ENCODE data around the gene PLCD3.

The PLCD3 gene

DNA sequence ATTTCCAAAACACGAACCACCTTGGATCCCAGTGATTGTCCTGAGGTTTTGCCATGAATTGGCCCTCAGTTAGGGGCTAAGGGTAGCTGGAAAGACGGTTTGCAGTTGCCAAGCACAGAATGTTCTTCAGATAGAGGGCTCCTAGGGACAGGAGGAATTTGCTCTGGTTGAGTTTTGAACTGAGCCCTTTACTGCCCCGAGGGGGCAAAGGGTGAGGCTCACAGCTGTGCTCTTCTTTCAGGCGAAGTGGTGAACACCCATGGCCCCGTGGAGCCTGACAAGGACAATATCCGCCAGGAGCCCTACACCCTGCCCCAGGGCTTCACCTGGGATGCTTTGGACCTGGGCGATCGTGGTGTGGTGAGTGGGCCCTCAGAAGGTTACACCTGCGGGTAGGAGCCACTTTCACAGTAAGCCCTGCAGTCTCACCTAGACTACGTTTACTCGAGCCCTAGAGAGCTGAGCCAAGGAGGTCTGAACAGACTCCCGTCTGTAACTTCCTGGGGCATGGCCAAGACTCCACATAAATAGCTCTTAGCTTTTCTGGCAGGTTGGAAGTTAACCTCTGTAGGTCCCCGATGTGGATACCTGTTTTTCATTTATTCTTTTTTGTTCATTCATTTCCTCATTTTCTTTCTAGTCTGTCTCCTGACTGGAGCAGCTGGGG, 38.7 kb downstream of the PLCD3 start:
- H3K27ac Mint-ChIP-seq (ENCODE audit: low read depth), result no peak overlapping the region
- peaks cover 6% of the 10 kb centered on the region for H3K4me1 Mint-ChIP-seq
- H3K27me3 Mint-ChIP-seq, result no peaks in the 10 kb centered on the region
- H3K9me3 Mint-ChIP-seq, result no peaks in the 10 kb centered on the region
- DNase-seq (ENCODE audit: low spot score in 2 of 2), result no peak
- ATAC-seq (replicated peaks; ENCODE audit: extremely low read depth, poor library complexity, severe bottlenecking), result no peak
- peaks cover 49% of the 10 kb centered on the region for H3K36me3 Mint-ChIP-seq (ENCODE audit: insufficient read depth)
- H3K4me3 Mint-ChIP-seq, result no peak overlapping the region

DNA sequence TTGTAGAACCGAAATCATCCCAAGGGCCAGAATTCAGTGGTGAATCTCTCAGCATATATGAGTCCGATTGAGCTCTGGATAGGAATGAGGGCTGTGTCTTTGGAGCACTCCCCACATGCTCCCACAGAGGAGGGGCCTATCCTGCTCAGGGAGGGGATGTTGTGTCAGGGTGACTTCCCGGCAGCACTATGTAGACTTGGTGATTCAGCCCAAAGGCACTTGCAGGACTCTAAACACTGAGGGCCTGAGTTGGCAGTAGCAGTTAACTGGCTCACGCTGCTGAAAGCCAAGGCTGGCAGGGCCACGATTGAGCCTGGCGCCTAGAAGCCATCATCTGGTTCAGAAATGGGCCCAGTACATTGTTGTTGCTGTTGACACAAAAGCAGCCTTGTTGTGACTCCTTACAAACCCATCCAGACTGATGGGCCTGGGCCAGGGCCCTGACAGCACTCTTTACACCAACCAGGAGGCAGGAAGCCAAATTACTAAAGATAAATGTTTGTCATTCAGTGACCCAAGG, 39.3 kb downstream of the PLCD3 start:
- no peak overlapping the region for H3K4me3 Mint-ChIP-seq
- no peak for DNase-seq (ENCODE audit: low spot score in 2 of 2)
- peaks cover 6% of the 10 kb centered on the region for H3K4me1 Mint-ChIP-seq
- no peaks in the 10 kb centered on the region for H3K27me3 Mint-ChIP-seq
- no peaks in the 10 kb centered on the region for H3K9me3 Mint-ChIP-seq
- peaks cover 54% of the 10 kb centered on the region for H3K36me3 Mint-ChIP-seq (ENCODE audit: insufficient read depth)
- no peak overlapping the region for H3K27ac Mint-ChIP-seq (ENCODE audit: low read depth)
- no peak for ATAC-seq (replicated peaks; ENCODE audit: extremely low read depth, poor library complexity, severe bottlenecking)

DNA sequence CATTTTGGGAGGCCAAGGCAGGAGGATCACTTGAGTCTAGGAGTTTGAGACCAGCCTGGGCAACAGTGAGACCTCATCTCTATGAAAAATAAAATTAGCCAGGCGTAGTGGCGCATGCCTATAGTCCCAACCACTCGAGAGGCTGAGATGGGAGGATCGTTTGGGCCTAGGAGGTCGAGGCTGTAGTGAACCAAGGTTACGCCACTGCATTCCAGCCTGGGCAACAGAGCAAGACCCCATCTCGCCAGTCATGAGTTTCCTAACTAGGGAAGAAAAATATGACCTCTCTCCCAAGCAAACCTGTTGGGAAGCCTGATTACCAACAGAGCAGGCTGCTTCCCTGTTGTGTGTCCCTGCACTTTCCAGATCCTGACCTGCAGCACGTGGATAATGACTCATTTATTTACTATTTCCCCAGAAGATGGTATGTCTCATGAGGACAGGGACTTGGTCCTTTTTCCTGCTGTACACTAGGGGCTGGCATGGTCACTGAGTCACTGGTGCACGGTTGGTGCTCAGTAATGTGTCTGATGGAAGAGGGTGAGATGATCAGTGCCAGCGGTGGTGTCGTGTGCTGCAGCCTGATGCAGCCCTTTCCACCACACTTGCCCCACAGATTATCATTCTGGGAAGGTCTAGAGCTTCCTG, 40.4 kb downstream of the PLCD3 start:
- H3K4me1 Mint-ChIP-seq, result peaks cover 6% of the 10 kb centered on the region
- ATAC-seq (replicated peaks; ENCODE audit: extremely low read depth, poor library complexity, severe bottlenecking), result no peak
- peaks cover 62% of the 10 kb centered on the region for H3K36me3 Mint-ChIP-seq (ENCODE audit: insufficient read depth)
- no peak overlapping the region for H3K4me3 Mint-ChIP-seq
- no peaks in the 10 kb centered on the region for H3K27me3 Mint-ChIP-seq
- no peaks in the 10 kb centered on the region for H3K9me3 Mint-ChIP-seq
- H3K27ac Mint-ChIP-seq (ENCODE audit: low read depth), result no peak overlapping the region
- no peak for DNase-seq (ENCODE audit: low spot score in 2 of 2)

DNA sequence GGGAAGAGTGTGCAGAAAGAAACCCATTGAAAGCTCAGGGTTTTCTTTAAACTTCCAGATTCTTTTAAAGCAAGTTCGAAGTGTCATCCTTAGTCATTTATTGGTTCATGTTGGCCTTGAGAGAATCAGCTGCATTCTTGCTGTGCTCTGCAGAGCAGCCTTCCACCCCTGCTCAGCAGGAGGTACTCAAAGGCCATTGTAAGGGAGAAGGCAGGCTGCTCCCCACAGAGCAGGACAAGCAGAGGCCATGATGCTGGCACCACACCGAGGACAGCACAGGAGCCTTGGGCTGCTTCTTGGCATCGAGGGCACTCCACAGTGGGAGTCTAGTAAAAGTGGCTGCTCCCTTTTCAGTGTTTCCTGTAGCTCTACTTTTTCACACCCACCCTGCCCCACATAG, 41.6 kb downstream of the PLCD3 start:
- peaks cover 61% of the 10 kb centered on the region for H3K36me3 Mint-ChIP-seq (ENCODE audit: insufficient read depth)
- ATAC-seq (replicated peaks; ENCODE audit: extremely low read depth, poor library complexity, severe bottlenecking), result no peak
- H3K9me3 Mint-ChIP-seq, result no peaks in the 10 kb centered on the region
- no peaks in the 10 kb centered on the region for H3K4me1 Mint-ChIP-seq
- no peak overlapping the region for H3K27ac Mint-ChIP-seq (ENCODE audit: low read depth)
- H3K27me3 Mint-ChIP-seq, result no peaks in the 10 kb centered on the region
- DNase-seq (ENCODE audit: low spot score in 2 of 2), result no peak
- no peak overlapping the region for H3K4me3 Mint-ChIP-seq

DNA sequence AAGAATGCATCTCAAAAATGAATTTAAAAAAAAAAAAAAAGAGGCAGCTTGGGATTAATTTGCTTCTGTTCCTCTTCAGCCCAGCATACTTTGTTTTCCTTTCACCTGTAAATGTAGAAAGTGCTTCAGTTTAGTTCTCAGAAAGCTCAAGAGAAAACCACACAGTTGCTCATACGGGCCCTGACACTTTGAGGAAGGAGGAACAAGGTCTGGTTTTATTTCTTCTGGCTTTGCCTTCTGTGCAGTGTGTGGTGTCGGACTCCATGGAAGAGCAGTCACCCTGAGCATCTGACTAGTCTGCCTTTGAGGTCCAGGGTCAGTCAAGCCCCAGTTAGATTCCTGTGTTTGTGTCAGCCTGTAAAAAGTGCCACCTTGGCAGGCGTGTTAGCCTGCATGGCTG, 43.6 kb downstream of the PLCD3 start:
- Mint-ChIP-seq H3K27ac (ENCODE audit: low read depth) (no peak overlapping the region), H3K9me3 (no peaks in the 10 kb centered on the region), H3K27me3 (no peaks in the 10 kb centered on the region), H3K4me3 (no peak overlapping the region), H3K4me1 (no peaks in the 10 kb centered on the region), H3K36me3 (ENCODE audit: insufficient read depth) (peaks cover 63% of the 10 kb centered on the region)
- DNase-seq (ENCODE audit: low spot score in 2 of 2), result no peak
- ATAC-seq (replicated peaks; ENCODE audit: extremely low read depth, poor library complexity, severe bottlenecking), result no peak

DNA sequence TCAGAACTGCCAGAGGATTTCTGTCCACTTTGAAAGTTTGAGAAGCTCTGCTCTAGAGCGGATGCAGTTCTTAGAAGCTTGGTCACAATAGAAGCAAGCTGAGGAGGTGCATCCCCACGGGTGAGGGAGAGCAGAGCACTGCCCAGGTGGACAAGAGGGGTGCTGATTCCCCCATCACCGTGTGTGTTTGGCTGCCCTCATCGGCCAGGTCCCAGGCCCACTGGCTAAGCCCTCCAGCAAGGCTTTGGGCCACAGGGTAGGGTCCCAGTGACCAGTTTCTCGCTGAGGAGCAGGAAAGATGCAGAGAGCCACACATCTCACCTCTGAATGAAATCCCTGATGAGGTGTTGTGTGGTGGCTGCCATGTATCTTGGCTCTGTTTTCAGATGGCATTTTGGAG, 44.3 kb downstream of the PLCD3 start:
- no peaks in the 10 kb centered on the region for H3K9me3 Mint-ChIP-seq
- no peak for ATAC-seq (replicated peaks; ENCODE audit: extremely low read depth, poor library complexity, severe bottlenecking)
- peaks cover 61% of the 10 kb centered on the region for H3K36me3 Mint-ChIP-seq (ENCODE audit: insufficient read depth)
- no peak for DNase-seq (ENCODE audit: low spot score in 2 of 2)
- H3K4me3 Mint-ChIP-seq, result no peak overlapping the region
- H3K4me1 Mint-ChIP-seq, result no peaks in the 10 kb centered on the region
- no peaks in the 10 kb centered on the region for H3K27me3 Mint-ChIP-seq
- H3K27ac Mint-ChIP-seq (ENCODE audit: low read depth), result no peak overlapping the region

DNA sequence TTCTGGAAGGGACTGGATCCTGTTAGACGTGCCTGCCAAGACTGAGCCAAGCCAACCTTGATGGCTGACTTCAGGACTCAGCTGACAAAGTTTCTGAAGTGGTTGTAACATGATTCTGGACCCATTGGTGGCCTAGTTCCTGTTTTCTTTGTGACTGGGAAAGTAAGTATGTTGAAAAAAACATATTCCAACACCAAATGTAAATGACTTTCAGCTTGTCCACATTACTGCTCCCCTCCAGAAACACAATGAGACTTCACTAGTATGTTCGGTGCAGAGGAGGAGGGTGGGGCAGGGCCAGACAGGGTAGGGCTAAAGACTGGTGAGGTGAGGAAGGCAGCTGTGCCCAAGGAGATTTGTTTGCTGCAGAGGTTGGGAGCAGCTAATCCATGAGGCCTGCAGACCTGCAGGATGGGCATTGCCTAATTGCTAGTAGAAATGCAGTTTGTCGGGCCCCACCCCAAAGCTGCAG, 44.8 kb downstream of the PLCD3 start:
- Mint-ChIP-seq H3K4me1 (no peaks in the 10 kb centered on the region), H3K36me3 (ENCODE audit: insufficient read depth) (peaks cover 64% of the 10 kb centered on the region), H3K9me3 (no peaks in the 10 kb centered on the region), H3K27me3 (no peaks in the 10 kb centered on the region), H3K27ac (ENCODE audit: low read depth) (no peak overlapping the region), H3K4me3 (no peak overlapping the region)
- ATAC-seq (replicated peaks; ENCODE audit: extremely low read depth, poor library complexity, severe bottlenecking) (no peak), DNase-seq (ENCODE audit: low spot score in 2 of 2) (no peak)

DNA sequence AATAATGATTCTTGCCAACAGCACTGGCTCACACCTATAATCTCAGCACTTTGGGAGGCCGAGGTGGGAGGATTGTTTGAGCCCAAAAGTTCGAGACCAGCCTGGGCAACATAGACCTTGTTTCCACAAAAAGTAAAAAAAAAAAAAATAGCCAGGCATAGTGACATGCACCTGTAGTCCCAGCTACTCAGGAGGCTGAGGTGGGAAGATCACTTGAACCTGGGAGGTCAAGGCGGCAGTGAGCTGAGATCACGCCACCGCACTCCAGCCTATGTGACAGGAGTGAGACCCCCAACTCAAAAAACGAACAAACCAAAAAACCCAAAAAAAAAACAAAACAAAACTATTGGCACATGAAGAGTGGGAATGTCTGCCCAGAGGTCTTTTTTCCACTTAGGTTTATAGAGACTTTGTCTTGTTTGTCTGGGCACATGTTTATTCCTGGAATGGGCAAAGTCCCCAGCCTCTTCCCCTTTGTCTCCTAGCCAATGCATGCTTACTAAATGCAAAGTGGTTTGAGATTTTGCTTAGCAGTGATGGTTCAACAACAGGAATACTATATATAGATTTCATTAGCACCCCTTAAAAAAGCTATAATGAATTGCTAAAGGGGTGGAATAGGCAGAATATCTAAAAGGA, 45.3 kb downstream of the PLCD3 start:
- DNase-seq (ENCODE audit: low spot score in 2 of 2), result no peak
- Mint-ChIP-seq H3K27me3 (no peaks in the 10 kb centered on the region), H3K27ac (ENCODE audit: low read depth) (no peak overlapping the region), H3K4me1 (no peaks in the 10 kb centered on the region), H3K36me3 (ENCODE audit: insufficient read depth) (peaks cover 64% of the 10 kb centered on the region), H3K9me3 (no peaks in the 10 kb centered on the region), H3K4me3 (no peak overlapping the region)
- no peak for ATAC-seq (replicated peaks; ENCODE audit: extremely low read depth, poor library complexity, severe bottlenecking)

DNA sequence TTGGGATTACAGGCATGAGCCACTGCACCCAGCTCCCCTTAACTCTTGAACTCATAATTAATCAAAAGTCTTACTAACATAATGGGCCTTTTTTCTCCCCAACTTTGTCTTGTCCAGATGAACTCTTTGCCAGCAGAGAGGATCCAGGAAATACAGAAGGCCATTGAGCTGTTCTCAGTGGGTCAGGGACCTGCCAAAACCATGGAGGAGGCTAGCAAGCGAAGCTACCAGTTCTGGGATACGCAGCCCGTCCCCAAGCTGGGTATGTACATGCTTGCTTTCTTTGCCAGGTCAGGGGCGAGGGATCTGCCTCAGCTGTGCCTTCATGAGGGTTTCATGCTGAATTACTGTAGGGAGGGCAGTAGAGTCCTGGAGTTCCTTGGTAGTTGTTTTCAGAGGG, 45.9 kb downstream of the PLCD3 start:
- Mint-ChIP-seq H3K4me1 (no peaks in the 10 kb centered on the region), H3K27ac (ENCODE audit: low read depth) (no peak overlapping the region), H3K27me3 (no peaks in the 10 kb centered on the region), H3K9me3 (no peaks in the 10 kb centered on the region), H3K36me3 (ENCODE audit: insufficient read depth) (peaks cover 63% of the 10 kb centered on the region), H3K4me3 (no peak overlapping the region)
- DNase-seq (ENCODE audit: low spot score in 2 of 2) (no peak), ATAC-seq (replicated peaks; ENCODE audit: extremely low read depth, poor library complexity, severe bottlenecking) (no peak)

DNA sequence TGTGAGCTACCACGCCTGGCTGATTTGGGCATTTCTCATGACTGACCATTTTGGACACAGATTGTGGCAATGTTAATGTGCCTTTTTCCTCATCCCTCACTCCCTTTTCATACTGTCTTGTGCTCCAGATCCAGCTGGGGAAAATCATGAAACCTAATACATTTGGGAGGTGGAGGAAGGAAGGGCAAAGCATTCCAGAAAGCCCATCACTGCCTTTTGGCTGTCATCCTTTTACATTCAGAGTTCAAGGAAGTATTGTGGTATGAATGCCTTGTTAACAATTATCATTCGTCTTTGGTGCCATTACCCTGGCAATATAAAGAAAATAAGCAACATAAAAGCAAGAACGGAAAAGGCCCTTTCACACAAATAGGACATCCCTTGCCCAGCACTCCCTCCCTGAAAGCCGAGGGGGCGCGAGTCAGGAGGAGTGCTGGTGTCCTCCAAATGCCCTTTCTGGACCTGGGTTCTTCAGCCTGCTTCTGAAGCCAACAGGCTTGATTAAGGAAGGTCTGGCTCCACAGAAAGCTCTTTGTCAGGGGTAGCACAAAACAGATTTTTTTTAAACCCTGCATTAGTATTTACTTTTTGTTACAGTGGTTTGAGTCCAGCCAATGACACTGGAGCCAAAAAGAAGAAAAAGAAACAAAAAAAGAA, 51.1 kb downstream of the PLCD3 start:
- Mint-ChIP-seq H3K4me3 (no peak overlapping the region), H3K4me1 (peaks cover 12% of the 10 kb centered on the region), H3K27me3 (no peaks in the 10 kb centered on the region), H3K9me3 (no peaks in the 10 kb centered on the region), H3K27ac (ENCODE audit: low read depth) (no peak overlapping the region), H3K36me3 (ENCODE audit: insufficient read depth) (peaks cover 46% of the 10 kb centered on the region)
- ATAC-seq (replicated peaks; ENCODE audit: extremely low read depth, poor library complexity, severe bottlenecking), result no peak
- DNase-seq (ENCODE audit: low spot score in 2 of 2), result no peak

DNA sequence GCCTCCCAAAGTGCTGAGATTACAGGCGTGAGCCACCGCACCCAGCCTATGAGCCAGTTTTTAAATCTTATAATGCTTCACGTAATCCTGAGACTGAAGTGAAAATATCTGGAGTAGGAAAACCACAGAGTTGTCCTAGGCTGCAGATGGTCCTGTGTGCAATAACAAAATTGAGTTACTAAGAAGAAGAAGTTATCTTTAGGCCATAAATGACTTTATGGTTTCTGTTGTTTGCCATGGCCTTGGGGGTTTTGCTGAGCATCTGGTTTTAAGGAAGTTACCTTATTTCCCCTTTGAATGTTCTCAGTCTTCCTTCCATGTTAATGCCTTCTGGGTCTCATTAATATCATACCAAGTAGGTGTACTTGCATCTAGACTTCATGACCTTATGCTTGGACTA, 54.7 kb downstream of the PLCD3 start:
- H3K4me3 Mint-ChIP-seq, result no peak overlapping the region
- peaks cover 21% of the 10 kb centered on the region for H3K4me1 Mint-ChIP-seq
- no peaks in the 10 kb centered on the region for H3K27me3 Mint-ChIP-seq
- peaks cover 32% of the 10 kb centered on the region for H3K36me3 Mint-ChIP-seq (ENCODE audit: insufficient read depth)
- no peak overlapping the region for H3K27ac Mint-ChIP-seq (ENCODE audit: low read depth)
- DNase-seq (ENCODE audit: low spot score in 2 of 2) (no peak), ATAC-seq (replicated peaks; ENCODE audit: extremely low read depth, poor library complexity, severe bottlenecking) (no peak)
- no peaks in the 10 kb centered on the region for H3K9me3 Mint-ChIP-seq

DNA sequence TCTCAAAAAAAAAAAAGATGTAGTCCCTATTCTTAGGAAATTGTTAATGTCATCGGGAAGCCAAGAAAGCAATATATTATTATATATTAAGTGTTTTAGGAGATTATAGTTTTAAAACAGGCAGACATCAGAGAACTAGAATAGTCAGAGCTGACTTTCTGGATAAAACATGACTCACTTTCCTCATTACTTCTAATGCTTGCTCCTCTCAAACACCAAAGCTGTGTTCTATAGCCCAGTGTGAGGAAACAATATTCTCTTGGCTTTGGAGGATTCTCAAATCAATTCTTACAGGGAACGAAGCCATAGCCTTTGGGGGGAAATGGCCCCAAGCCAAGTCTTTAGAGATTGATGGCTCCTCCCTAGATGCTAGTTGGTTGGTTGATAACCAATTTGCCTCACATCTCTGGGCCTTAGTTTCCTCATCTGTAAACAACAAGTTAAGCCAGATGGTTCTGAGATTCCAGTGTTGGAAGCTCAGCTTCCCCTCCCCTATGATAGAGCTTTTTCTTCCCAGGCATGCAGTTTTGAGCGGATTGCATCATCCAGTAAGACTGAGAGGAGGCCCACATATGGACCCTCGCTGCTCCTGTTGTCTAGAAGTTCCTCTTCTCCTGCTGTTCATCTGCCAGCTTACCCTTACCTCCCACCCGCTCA, 58.8 kb downstream of the PLCD3 start:
- H3K4me1 Mint-ChIP-seq, result peaks cover 21% of the 10 kb centered on the region
- DNase-seq (ENCODE audit: low spot score in 2 of 2) (no peak), ATAC-seq (replicated peaks; ENCODE audit: extremely low read depth, poor library complexity, severe bottlenecking) (no peak)
- no peaks in the 10 kb centered on the region for H3K9me3 Mint-ChIP-seq
- no peak overlapping the region for H3K4me3 Mint-ChIP-seq
- no peak overlapping the region for H3K27ac Mint-ChIP-seq (ENCODE audit: low read depth)
- peaks cover 21% of the 10 kb centered on the region for H3K36me3 Mint-ChIP-seq (ENCODE audit: insufficient read depth)
- H3K27me3 Mint-ChIP-seq, result no peaks in the 10 kb centered on the region
